Neutrophil (primary cell): ENCODE data around the gene RAI14.
"Not testable (repeated sequence)": the region's sequence is repeated elsewhere in the genome, so short reads cannot be mapped to it uniquely, and the experiment has no call there.

Experiments
- H3K27ac ChIP-seq: fragments of 200-600 bp; sonication (generic); 2 replicates; pipeline ENCODE4 v1.5.1; 2016; ENCODE audit warnings: mild to moderate bottlenecking, moderate library complexity
- H3K27me3 ChIP-seq: fragments of 200-600 bp; sonication (generic); 2 replicates; pipeline ENCODE4 v1.6.0; 2016; ENCODE audit warnings: mild to moderate bottlenecking
- H3K36me3 ChIP-seq: fragments of 200-600 bp; sonication (generic); 2 replicates; pipeline ENCODE4 v1.5.1; 2017
- H3K4me1 ChIP-seq, 2 experiments: fragments of 200-600 bp in 1 of 2; sonication (generic) in 1 of 2; 1 replicate in 1 of 2; 2 replicates in 1 of 2; pipeline versions ENCODE4 v1.5.1 to v1.6.1; 2013 to 2016; ENCODE audit warnings: low read depth in 1 of 2, low read length in 1 of 2, mild to moderate bottlenecking in 1 of 2, moderate library complexity in 1 of 2; ENCODE audit not compliant: control insufficient read depth in 1 of 2, insufficient read depth in 1 of 2
- H3K4me3 ChIP-seq, 2 experiments: fragments of 200-600 bp in 1 of 2; sonication (generic) in 1 of 2; 1 replicate in 1 of 2; 2 replicates in 1 of 2; pipeline ENCODE4 v1.5.1; 2013 to 2016; ENCODE audit warnings: low read depth in 1 of 2, low read length in 1 of 2, mild to moderate bottlenecking in 1 of 2, moderate library complexity in 1 of 2
- H3K9me3 ChIP-seq: fragments of 200-600 bp; sonication (generic); 2 replicates; pipeline ENCODE4 v1.5.1; 2016
- CTCF ChIP-seq: fragments of 200-600 bp; sonication (generic); IDR thresholded peaks from 2 replicates; pipeline ENCODE4 v1.5.1; 2016; ENCODE audit warnings: antibody characterized with exemption

RAI14 gene

GRCh38 chr5:34756781-34757624 is 100.9 kb downstream of the RAI14 start:
- TF ChIP-seq CTCF: no peak
- Histone ChIP-seq H3K36me3 (no peaks in the 10 kb centered on the region), H3K4me1 (no peaks in the 10 kb centered on the region), H3K27me3 (no peaks in the 10 kb centered on the region), H3K4me3 (no peak overlapping the region), H3K27ac (no peak overlapping the region), H3K9me3 (no peaks in the 10 kb centered on the region)

- Histone ChIP-seq H3K36me3 (no peaks in the 10 kb centered on the region), H3K4me1 (no peaks in the 10 kb centered on the region)
Measured at GRCh38 chr5:34758514-34758913, 102.4 kb downstream of the RAI14 start.

GRCh38 chr5:34759213-34759612 is 103.1 kb downstream of the RAI14 start:
- not testable (repeated sequence) for H3K27me3 ChIP-seq, H3K4me1 ChIP-seq, H3K9me3 ChIP-seq, H3K36me3 ChIP-seq, H3K27ac ChIP-seq, H3K4me3 ChIP-seq

More at GRCh38 chr5:34758514-34758913, 102.4 kb downstream of the RAI14 start:
- no peak overlapping the region for H3K4me3 ChIP-seq
- H3K27ac ChIP-seq: no peak overlapping the region
- H3K9me3 ChIP-seq: no peaks in the 10 kb centered on the region
- no peak for TF ChIP-seq CTCF
- H3K27me3 ChIP-seq: no peaks in the 10 kb centered on the region

- Histone ChIP-seq H3K36me3 (no peaks in the 10 kb centered on the region), H3K27ac (no peak overlapping the region), H3K4me1 (no peaks in the 10 kb centered on the region), H3K27me3 (no peaks in the 10 kb centered on the region), H3K9me3 (no peaks in the 10 kb centered on the region), H3K4me3 (no peak overlapping the region)
- TF ChIP-seq CTCF: no peak
Measured at GRCh38 chr5:34765662-34766061, 109.5 kb downstream of the RAI14 start.

GRCh38 chr5:34767180-34767579 is 111.1 kb downstream of the RAI14 start:
- H3K36me3 ChIP-seq: no peaks in the 10 kb centered on the region
- H3K27ac ChIP-seq: no peak overlapping the region
- no peaks in the 10 kb centered on the region for H3K9me3 ChIP-seq
- no peak for TF ChIP-seq CTCF
- H3K27me3 ChIP-seq: no peaks in the 10 kb centered on the region
- no peak overlapping the region for H3K4me3 ChIP-seq
- H3K4me1 ChIP-seq: no peaks in the 10 kb centered on the region

- Histone ChIP-seq H3K4me1 (no peaks in the 10 kb centered on the region), H3K27ac (no peak overlapping the region), H3K27me3 (no peaks in the 10 kb centered on the region), H3K9me3 (no peaks in the 10 kb centered on the region), H3K4me3 (no peak overlapping the region), H3K36me3 (no peaks in the 10 kb centered on the region)
- TF ChIP-seq CTCF: no peak
Measured at GRCh38 chr5:34770486-34770885, 114.4 kb downstream of the RAI14 start.
